Stimulated activated CD8-positive, alpha-beta memory T cell treated with anti-CD3 and anti-CD28 coated beads, Interleukin-2, amount 100 ng/mL, for 48 hours (primary cell): Measurements from ENCODE around the gene SLC35D3.
"Not testable (repeated sequence)": the region's sequence is repeated elsewhere in the genome, so short reads cannot be mapped to it uniquely, and the experiment has no call there.

Experiments
- DNase-seq, 2 donors: peaks; one replicate each; pipeline ENCODE4 v3.0.0-alpha.2; 2020; ENCODE audit warnings: low read depth in 2 of 2

SLC35D3 gene

GRCh38 chr6:136923116-136923953 lies 1.2 kb downstream of the SLC35D3 start:
- no peak for DNase-seq

GRCh38 chr6:136923954-136924673 lies 2.0 kb downstream of the SLC35D3 start:
- DNase-seq = no peak

GRCh38 chr6:136926383-136926782 lies 4.3 kb downstream of the SLC35D3 start:
- DNase-seq = no peak

- DNase-seq = no peak
Observed at GRCh38 chr6:136927292-136927691, 5.2 kb downstream of the SLC35D3 start.

- DNase-seq = no peak
Observed at GRCh38 chr6:136930528-136930927, 8.4 kb downstream of the SLC35D3 start.

GRCh38 chr6:136932599-136932998 lies 10.5 kb downstream of the SLC35D3 start:
- no peak for DNase-seq

GRCh38 chr6:136945072-136945471 lies 23.0 kb downstream of the SLC35D3 start:
- DNase-seq = no peak

- no peak for DNase-seq
Observed at GRCh38 chr6:136945711-136946121, 23.6 kb downstream of the SLC35D3 start.

GRCh38 chr6:136947037-136947436 lies 24.9 kb downstream of the SLC35D3 start:
- DNase-seq = no peak

- DNase-seq = not testable (repeated sequence)
Observed at GRCh38 chr6:136949957-136950356, 27.9 kb downstream of the SLC35D3 start.

- no peak for DNase-seq
Observed at GRCh38 chr6:136950436-136951126, 28.5 kb downstream of the SLC35D3 start.

- DNase-seq = no peak
Observed at GRCh38 chr6:136952714-136953260, 30.7 kb downstream of the SLC35D3 start.

- no peak for DNase-seq
Observed at GRCh38 chr6:136955123-136955522, 33.0 kb downstream of the SLC35D3 start.

- DNase-seq = no peak
Observed at GRCh38 chr6:136956590-136957544, 34.8 kb downstream of the SLC35D3 start.

GRCh38 chr6:136958168-136958567 lies 36.1 kb downstream of the SLC35D3 start:
- no peak for DNase-seq

GRCh38 chr6:136959471-136959891 lies 37.4 kb downstream of the SLC35D3 start:
- no peak for DNase-seq

GRCh38 chr6:136959935-136960334 lies 37.8 kb downstream of the SLC35D3 start:
- DNase-seq = not testable (repeated sequence)

GRCh38 chr6:136960781-136961180 lies 38.7 kb downstream of the SLC35D3 start:
- no peak for DNase-seq

- DNase-seq = no peak
Observed at GRCh38 chr6:136961848-136962247, 39.7 kb downstream of the SLC35D3 start.

- DNase-seq = no peak
Observed at GRCh38 chr6:136962661-136963060, 40.6 kb downstream of the SLC35D3 start.

- DNase-seq = no peak
Observed at GRCh38 chr6:136963259-136963658, 41.2 kb downstream of the SLC35D3 start.
